C4-2B (cell line): ENCODE results near the gene GGT5.

Source experiments
- CTCF ChIP-seq: fragments of 450-650 bp; conservative IDR thresholded peaks from 2 replicates; pipeline ENCODE4 v1.5.1; 2017; ENCODE audit warnings: mild to moderate bottlenecking
- ZFX ChIP-seq: fragments of 450-650 bp; IDR thresholded peaks from 2 replicates; pipeline ENCODE4 v1.6.1; 2017

GRCh38 chr22:24208012-24208749, 36.7 kb downstream of the GGT5 start:
- no peak for TF ChIP-seq CTCF
- TF ChIP-seq ZFX: no peak
